DND-41 (cell line): ENCODE data around the gene GRIK4.

Experiments
- EZH2 ChIP-seq: IDR thresholded peaks from 3 replicates; pipeline ENCODE4 v1.6.1; 2012; ENCODE audit warnings: borderline replicate concordance, low read depth, mild to moderate bottlenecking, moderate library complexity, low read length, inconsistent platforms; ENCODE audit not compliant: severe bottlenecking
- TF ChIP-seq, protein P1 (sequence below): IDR thresholded peaks from 2 replicates; pipeline ENCODE4 v1.5.1; 2012; ENCODE audit warnings: borderline replicate concordance, low read length, moderate library complexity, mild to moderate bottlenecking; ENCODE audit not compliant: poor library complexity, severe bottlenecking; ENCODE audit errors: extremely low read depth

GRCh38 chr11:120840661-120841060 is 329.1 kb downstream of the GRIK4 start:
- TF ChIP-seq, protein P1, sequence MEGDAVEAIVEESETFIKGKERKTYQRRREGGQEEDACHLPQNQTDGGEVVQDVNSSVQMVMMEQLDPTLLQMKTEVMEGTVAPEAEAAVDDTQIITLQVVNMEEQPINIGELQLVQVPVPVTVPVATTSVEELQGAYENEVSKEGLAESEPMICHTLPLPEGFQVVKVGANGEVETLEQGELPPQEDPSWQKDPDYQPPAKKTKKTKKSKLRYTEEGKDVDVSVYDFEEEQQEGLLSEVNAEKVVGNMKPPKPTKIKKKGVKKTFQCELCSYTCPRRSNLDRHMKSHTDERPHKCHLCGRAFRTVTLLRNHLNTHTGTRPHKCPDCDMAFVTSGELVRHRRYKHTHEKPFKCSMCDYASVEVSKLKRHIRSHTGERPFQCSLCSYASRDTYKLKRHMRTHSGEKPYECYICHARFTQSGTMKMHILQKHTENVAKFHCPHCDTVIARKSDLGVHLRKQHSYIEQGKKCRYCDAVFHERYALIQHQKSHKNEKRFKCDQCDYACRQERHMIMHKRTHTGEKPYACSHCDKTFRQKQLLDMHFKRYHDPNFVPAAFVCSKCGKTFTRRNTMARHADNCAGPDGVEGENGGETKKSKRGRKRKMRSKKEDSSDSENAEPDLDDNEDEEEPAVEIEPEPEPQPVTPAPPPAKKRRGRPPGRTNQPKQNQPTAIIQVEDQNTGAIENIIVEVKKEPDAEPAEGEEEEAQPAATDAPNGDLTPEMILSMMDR, result no peak
- no peak for TF ChIP-seq EZH2
